OCI-LY3 (cell line): ENCODE measurements around the gene BRINP3.

ENCODE experiments used
- CTCF ChIP-seq: fragments of 200-600, 300-600 bp; sonication (generic); IDR thresholded peaks from 2 replicates; pipeline ENCODE4 v1.5.1; 2014; ENCODE audit warnings: antibody characterized with exemption, low read length, low read depth
- EZH2phosphoT487 ChIP-seq: fragments of 200-600 bp; shearing (Covaris generic); IDR thresholded peaks from 2 replicates; pipeline ENCODE4 v1.6.1; 2018; ENCODE audit warnings: antibody characterized with exemption, mixed run types, low read depth

GRCh38 chr1:190453550-190453949 is 24.1 kb downstream of the BRINP3 start:
- TF ChIP-seq CTCF (peak; percentile 27), EZH2phosphoT487 (no peak)
